ENCODE measurements around the gene B3GAT1. TPM values are rescaled to one million over a fixed set of nuclear protein-coding genes. Genes with fewer than 3 reads are reported as not detected.

The B3GAT1 gene
- total RNA-seq, 1 donor from 2014 or later = 1.9 TPM

GRCh38 chr11:134409552-134410429 is 2.3 kb downstream of the B3GAT1 start:
- H3K4me3 ChIP-seq (ENCODE audit: insufficient read depth, low read depth, low read length) = no peak overlapping the region
- no peak overlapping the region for H2AFZ ChIP-seq (ENCODE audit: low read depth, low read length)
- H3K4me1 Mint-ChIP-seq (ENCODE audit: low read depth, unreplicated experiment) = peaks cover 2% of the 10 kb centered on the region
- DNase-seq (ENCODE audit: low read depth) = no peak
- H3K79me2 ChIP-seq (ENCODE audit: insufficient read depth, low read length) = no peaks in the 10 kb centered on the region
- H3K27me3 ChIP-seq (ENCODE audit: insufficient read depth, low read length) = peaks cover 26% of the 10 kb centered on the region
- TF ChIP-seq CTCF (IDR thresholded peaks at IDR 0.05; ENCODE audit: insufficient read depth, low read depth, low read length) (no peak), EZH2 (IDR thresholded peaks at IDR 0.05; ENCODE audit: insufficient read depth, low read length) (no peak)
- no peaks in the 10 kb centered on the region for H3K9me3 Mint-ChIP-seq (ENCODE audit: unreplicated experiment)
- peaks cover 56% of the 10 kb centered on the region for H3K27me3 Mint-ChIP-seq (ENCODE audit: low read depth, unreplicated experiment)
- no peaks in the 10 kb centered on the region for H3K36me3 ChIP-seq (ENCODE audit: insufficient read depth, low read length)
- no peak overlapping the region for H3K4me3 Mint-ChIP-seq (ENCODE audit: unreplicated experiment)
- peaks cover 3% of the 10 kb centered on the region for H3K36me3 Mint-ChIP-seq (ENCODE audit: low read depth, unreplicated experiment)
- no peak overlapping the region for H3K4me2 ChIP-seq (ENCODE audit: low read length)
- FAIRE-seq = no peak
- H3K27ac Mint-ChIP-seq (ENCODE audit: unreplicated experiment) = no peak overlapping the region
- H3K9ac ChIP-seq (ENCODE audit: low read length) = no peak overlapping the region
- H3K9me3 ChIP-seq (ENCODE audit: insufficient read depth, low read depth, low read length) = no peaks in the 10 kb centered on the region
- no peak overlapping the region for H3K27ac ChIP-seq (ENCODE audit: low read depth, low read length)
- peaks cover 6% of the 10 kb centered on the region for H4K20me1 ChIP-seq (ENCODE audit: insufficient read depth, low read length)
- H3K4me1 ChIP-seq (ENCODE audit: insufficient read depth, low read length) = no peaks in the 10 kb centered on the region

GRCh38 chr11:134407923-134408322 is 4.1 kb downstream of the B3GAT1 start:
- no peak overlapping the region for H2AFZ ChIP-seq (ENCODE audit: low read depth, low read length)
- H3K27ac ChIP-seq (ENCODE audit: low read depth, low read length) = no peak overlapping the region
- Mint-ChIP-seq H3K36me3 (ENCODE audit: low read depth, unreplicated experiment) (peaks cover 3% of the 10 kb centered on the region), H3K27me3 (ENCODE audit: low read depth, unreplicated experiment) (peaks cover 38% of the 10 kb centered on the region), H3K4me3 (ENCODE audit: unreplicated experiment) (no peak overlapping the region), H3K9me3 (ENCODE audit: unreplicated experiment) (no peaks in the 10 kb centered on the region), H3K4me1 (ENCODE audit: low read depth, unreplicated experiment) (no peaks in the 10 kb centered on the region), H3K27ac (ENCODE audit: unreplicated experiment) (peak overlapping the region; percentile 66)
- no peak for FAIRE-seq
- H3K79me2 ChIP-seq (ENCODE audit: insufficient read depth, low read length) = no peaks in the 10 kb centered on the region
- no peaks in the 10 kb centered on the region for H3K4me1 ChIP-seq (ENCODE audit: insufficient read depth, low read length)
- TF ChIP-seq CTCF (IDR thresholded peaks at IDR 0.05; ENCODE audit: insufficient read depth, low read depth, low read length) (no peak), EZH2 (IDR thresholded peaks at IDR 0.05; ENCODE audit: insufficient read depth, low read length) (no peak)
- H4K20me1 ChIP-seq (ENCODE audit: insufficient read depth, low read length) = peaks cover 6% of the 10 kb centered on the region
- no peak overlapping the region for H3K4me3 ChIP-seq (ENCODE audit: insufficient read depth, low read depth, low read length)
- H3K9me3 ChIP-seq (ENCODE audit: insufficient read depth, low read depth, low read length) = no peaks in the 10 kb centered on the region
- no peak overlapping the region for H3K9ac ChIP-seq (ENCODE audit: low read length)
- no peak for DNase-seq (ENCODE audit: low read depth)
- H3K36me3 ChIP-seq (ENCODE audit: insufficient read depth, low read length) = no peaks in the 10 kb centered on the region
- peaks cover 13% of the 10 kb centered on the region for H3K27me3 ChIP-seq (ENCODE audit: insufficient read depth, low read length)
- no peak overlapping the region for H3K4me2 ChIP-seq (ENCODE audit: low read length)

- H3K9ac ChIP-seq (ENCODE audit: low read length) = no peak overlapping the region
- no peak overlapping the region for H3K4me3 ChIP-seq (ENCODE audit: insufficient read depth, low read depth, low read length)
- FAIRE-seq = no peak
- peaks cover 13% of the 10 kb centered on the region for H3K27me3 ChIP-seq (ENCODE audit: insufficient read depth, low read length)
- Mint-ChIP-seq H3K4me1 (ENCODE audit: low read depth, unreplicated experiment) (no peaks in the 10 kb centered on the region), H3K27ac (ENCODE audit: unreplicated experiment) (peak overlapping the region; percentile 66), H3K27me3 (ENCODE audit: low read depth, unreplicated experiment) (peaks cover 36% of the 10 kb centered on the region), H3K4me3 (ENCODE audit: unreplicated experiment) (no peak overlapping the region), H3K9me3 (ENCODE audit: unreplicated experiment) (no peaks in the 10 kb centered on the region), H3K36me3 (ENCODE audit: low read depth, unreplicated experiment) (peaks cover 3% of the 10 kb centered on the region)
- H2AFZ ChIP-seq (ENCODE audit: low read depth, low read length) = no peak overlapping the region
- no peaks in the 10 kb centered on the region for H3K79me2 ChIP-seq (ENCODE audit: insufficient read depth, low read length)
- H3K4me2 ChIP-seq (ENCODE audit: low read length) = no peak overlapping the region
- no peak for DNase-seq (ENCODE audit: low read depth)
- H3K27ac ChIP-seq (ENCODE audit: low read depth, low read length) = no peak overlapping the region
- peaks cover 6% of the 10 kb centered on the region for H4K20me1 ChIP-seq (ENCODE audit: insufficient read depth, low read length)
- H3K9me3 ChIP-seq (ENCODE audit: insufficient read depth, low read depth, low read length) = no peaks in the 10 kb centered on the region
- TF ChIP-seq CTCF (IDR thresholded peaks at IDR 0.05; ENCODE audit: insufficient read depth, low read depth, low read length) (no peak), EZH2 (IDR thresholded peaks at IDR 0.05; ENCODE audit: insufficient read depth, low read length) (no peak)
- no peaks in the 10 kb centered on the region for H3K36me3 ChIP-seq (ENCODE audit: insufficient read depth, low read length)
- no peaks in the 10 kb centered on the region for H3K4me1 ChIP-seq (ENCODE audit: insufficient read depth, low read length)
Measured at GRCh38 chr11:134407321-134407828, 4.7 kb downstream of the B3GAT1 start.
